IMR-90 (cell line): ENCODE measurements around the gene STPG1. TPM values are rescaled to one million over a fixed set of nuclear protein-coding genes. Genes with fewer than 3 reads are reported as not detected.

Experiments used
- ATAC-seq: fragments of 200-7000 bp; cut with Tn5 transposase; 2 replicates; pipeline ENCODE4 v1.9.1; 2020; ENCODE audit warnings: low read depth, mild to moderate bottlenecking, moderate library complexity
- BruUV-seq: library from RNA; stranded (reverse); fragments of 400-500 nt; replicated peaks from 2 replicates; lab custom pipeline; 2021; lab: Mats Ljungman, UMichigan
- CTCF ChIA-PET: fragments of 300-600 bp; formaldehyde crosslinking; extraction: SDS; loops from one replicate; lab custom pipeline; 2021; ENCODE audit warnings: antibody characterized with exemption; lab: Yijun Ruan, JAX
- POLR2A ChIA-PET: fragments of 300-600 bp; sonication (Branson Sonifier 250); formaldehyde crosslinking; loops from one replicate; lab custom pipeline; 2022; ENCODE audit warnings: antibody characterized with exemption; ENCODE audit not compliant: unreplicated experiment; lab: Charles Lee
- DNase-seq: peaks from one replicate; pipeline ENCODE4 v3.0.0; 2013
- H2AFZ ChIP-seq: replicated peaks from 2 replicates; pipeline ENCODE3; 2013; ENCODE audit warnings: low read length, mild to moderate bottlenecking; ENCODE audit not compliant: poor library complexity
- H2AK5ac ChIP-seq: 2 replicates; pipeline ENCODE4 v1.6.1; 2013; ENCODE audit warnings: low read depth, low read length, inconsistent platforms
- H2AK9ac ChIP-seq: replicated peaks from 2 replicates; pipeline ENCODE3; 2013; ENCODE audit warnings: mild to moderate bottlenecking, low read depth, low read length, moderate library complexity; ENCODE audit not compliant: poor library complexity
- H2BK120ac ChIP-seq: 2 replicates; pipeline ENCODE4 v1.6.1; 2013; ENCODE audit warnings: low read depth, low read length, inconsistent platforms
- H2BK15ac ChIP-seq: 3 replicates; pipeline ENCODE4 v1.6.1; 2013; ENCODE audit warnings: low read depth, low read length, inconsistent platforms
- H2BK20ac ChIP-seq: 2 replicates; pipeline ENCODE4 v1.6.1; 2013; ENCODE audit warnings: low read depth, mild to moderate bottlenecking, inconsistent platforms, low read length, moderate library complexity
- H2BK5ac ChIP-seq: 2 replicates; pipeline ENCODE4 v1.6.1; 2013; ENCODE audit warnings: mild to moderate bottlenecking, low read depth, low read length, inconsistent platforms; ENCODE audit not compliant: poor library complexity, severe bottlenecking
- H3K14ac ChIP-seq: replicated peaks from 2 replicates; pipeline ENCODE4 v1.6.1; 2013; ENCODE audit warnings: low read depth, low read length, inconsistent platforms
- H3K18ac ChIP-seq: 2 replicates; pipeline ENCODE4 v1.6.1; 2013; ENCODE audit warnings: low read depth, low read length, control low read depth
- H3K23ac ChIP-seq: 2 replicates; pipeline ENCODE4 v1.6.1; 2013; ENCODE audit warnings: low read depth, low read length, inconsistent platforms
- H3K27ac ChIP-seq: 2 replicates; pipeline ENCODE4 v1.5.1; 2013; ENCODE audit warnings: mild to moderate bottlenecking, control low read depth, low read length; ENCODE audit not compliant: insufficient read depth
- H3K27me3 ChIP-seq: 2 replicates; pipeline ENCODE4 v1.6.1; 2013; ENCODE audit warnings: low read length; ENCODE audit not compliant: control insufficient read depth, insufficient read depth
- H3K36me3 ChIP-seq: 2 replicates; pipeline ENCODE4 v1.6.1; 2013; ENCODE audit warnings: low read length, mixed read lengths; ENCODE audit not compliant: control insufficient read depth, insufficient read depth
- H3K4ac ChIP-seq: 2 replicates; pipeline ENCODE4 v1.6.1; 2013; ENCODE audit warnings: low read depth, low read length, inconsistent platforms
- H3K4me1 ChIP-seq: 2 replicates; pipeline ENCODE4 v1.6.1; 2013; ENCODE audit warnings: low read length, mixed read lengths; ENCODE audit not compliant: control insufficient read depth, insufficient read depth
- H3K4me2 ChIP-seq: 2 replicates; pipeline ENCODE4 v1.6.1; 2013; ENCODE audit warnings: low read depth, mild to moderate bottlenecking, control low read depth, low read length, moderate library complexity
- H3K4me3 ChIP-seq: 2 replicates; pipeline ENCODE4 v1.5.1; 2013; ENCODE audit warnings: low read depth, mild to moderate bottlenecking, control low read depth, low read length, moderate library complexity; ENCODE audit not compliant: insufficient read depth
- H3K56ac ChIP-seq: 2 replicates; pipeline ENCODE4 v1.6.1; 2013; ENCODE audit warnings: low read length, inconsistent platforms; ENCODE audit not compliant: insufficient read depth; ENCODE audit errors: extremely low read depth
- H3K79me1 ChIP-seq, 2 experiments: 2 replicates each; pipeline ENCODE4 v1.6.1; 2013; ENCODE audit warnings: low read length in 2 of 2, inconsistent platforms in 1 of 2, low read depth in 1 of 2
- H3K9ac ChIP-seq: 2 replicates; pipeline ENCODE4 v1.6.1; 2013; ENCODE audit warnings: low read depth, low read length, control low read depth
- H3K9me1 ChIP-seq: 2 replicates; pipeline ENCODE4 v1.6.1; 2013; ENCODE audit warnings: low read length, inconsistent platforms; ENCODE audit not compliant: insufficient read depth
- H3K9me3 ChIP-seq: 2 replicates; pipeline ENCODE4 v1.6.1; 2013; ENCODE audit warnings: low read length; ENCODE audit not compliant: control insufficient read depth, insufficient read depth
- H4K20me1 ChIP-seq: 2 replicates; pipeline ENCODE4 v1.6.1; 2013; ENCODE audit warnings: low read length, inconsistent platforms; ENCODE audit not compliant: insufficient read depth
- H4K5ac ChIP-seq: 2 replicates; pipeline ENCODE4 v1.6.1; 2013; ENCODE audit warnings: mild to moderate bottlenecking, low read depth, low read length, control low read depth
- H4K8ac ChIP-seq, 2 experiments: 2 replicates each; pipeline ENCODE4 v1.6.1; 2013; ENCODE audit warnings: low read depth in 2 of 2, low read length in 2 of 2, control low read depth in 1 of 2, inconsistent platforms in 1 of 2
- H4K91ac ChIP-seq: 2 replicates; pipeline ENCODE4 v1.6.1; 2013; ENCODE audit warnings: low read depth, low read length, inconsistent platforms; ENCODE audit not compliant: insufficient read depth
- BHLHE40 ChIP-seq: fragments of 150-350 bp; IDR thresholded peaks from 2 replicates; pipeline ENCODE4 v1.6.1; 2016; ENCODE audit warnings: mild to moderate bottlenecking, low read depth, low read length
- CHD1 ChIP-seq: IDR thresholded peaks from 2 replicates; pipeline ENCODE4 v1.6.1; 2012; ENCODE audit warnings: low read depth, low read length, improper control_type of control experiment
- CTCF ChIP-seq: conservative IDR thresholded peaks from 2 replicates; pipeline ENCODE4 v1.5.1; 2012; ENCODE audit warnings: mild to moderate bottlenecking, low read depth, low read length, improper control_type of control experiment
- MAFK ChIP-seq: IDR thresholded peaks from 2 replicates; pipeline ENCODE4 v1.6.1; 2012; ENCODE audit warnings: low read depth, low read length, improper control_type of control experiment
- NFE2L2 ChIP-seq: fragments of 150-350 bp; IDR thresholded peaks from 2 replicates; pipeline ENCODE4 v1.6.1; 2016; ENCODE audit warnings: low read depth, mild to moderate bottlenecking, low read length
- POLR2A ChIP-seq: IDR thresholded peaks from 2 replicates; pipeline ENCODE4 v1.6.1; 2012; ENCODE audit warnings: mild to moderate bottlenecking, low read depth, low read length
- RAD21 ChIP-seq: IDR thresholded peaks from 2 replicates; pipeline ENCODE4 v1.6.1; 2012; ENCODE audit warnings: low read length, improper control_type of control experiment
- RCOR1 ChIP-seq: IDR thresholded peaks from 2 replicates; pipeline ENCODE4 v1.6.1; 2012; ENCODE audit warnings: mild to moderate bottlenecking, low read length, improper control_type of control experiment; ENCODE audit not compliant: insufficient replicate concordance
- USF2 ChIP-seq: fragments of 150-350 bp; IDR thresholded peaks from 2 replicates; pipeline ENCODE4 v1.6.1; 2017; ENCODE audit warnings: mild to moderate bottlenecking, antibody characterized with exemption, low read length, low read depth
- WGBS, 2 experiments: methylation state at CpG; one replicate each; pipeline versions ENCODE4 v1.1.5 to v1.1.7; 2013; ENCODE audit warnings: missing lambda C conversion rate in 2 of 2; ENCODE audit not compliant: insufficient read length in 1 of 2; ENCODE audit errors: extremely low coverage in 2 of 2; 5-methylcytosine and 5-hydroxymethylcytosine counted together
- dilution Hi-C: fragments of 300-500 bp; cut with HindIII; formaldehyde crosslinking; loops from one replicate; pipeline ENCODE4 v1.14.3; 2018; ENCODE audit warnings: low sequenced_read_pairs; ENCODE audit not compliant: unreplicated experiment
- in situ Hi-C: fragments of 300-500 bp; cut with MboI; formaldehyde crosslinking; loops from 3 replicates; pipeline ENCODE4 v1.14.3; 2019; ENCODE audit warnings: low sequenced_read_pairs, inconsistent platforms, mixed read lengths
- intact Hi-C: fragments of 100-400 bp; cut with micrococcal nuclease; formaldehyde crosslinking; loops from 2 replicates; pipeline ENCODE4 v1.10.0; 2022
- polyA plus RNA-seq, 3 experiments: library from polyadenylated mRNA; depleted of rRNA; stranded (reverse); fragments of >200 nt; gene quantifications; 2 replicates each; pipeline ENCODE4 v1.2.3, GENCODE V29; 2012; ENCODE audit warnings: low replicate concordance in 1 of 3
- total RNA-seq: library from RNA; depleted of rRNA; stranded (reverse); fragments of >200 nt; gene quantifications from 2 replicates; pipeline ENCODE4 v1.2.3, GENCODE V29; 2012

Gene STPG1
- total and polyA plus RNA-seq, 2 of the 4 experiments (the other 2 are of a cell fraction): 3.0 to 6.5 TPM

- Histone ChIP-seq H4K20me1 (no peaks in the 10 kb centered on the region), H4K8ac (peak overlapping the region in 1 of 2 experiments; percentile 78; a peak in 1 of 4 replicates), H3K27me3 (peaks cover 74% of the 10 kb centered on the region), H3K27ac (no peak overlapping the region), H3K4ac (peak overlapping the region; percentile 68), H3K23ac (0 out of 2 replicates have a peak overlapping the region, but pooled peaks have one; percentile 40), H2BK20ac (no peak overlapping the region), H2BK5ac (no peak overlapping the region), H2BK15ac (no peak overlapping the region; the same call in 2 of the 3 replicates), H3K9me3 (no peaks in the 10 kb centered on the region), H3K56ac (no peak overlapping the region), H3K36me3 (no peaks in the 10 kb centered on the region), H3K9me1 (no peaks in the 10 kb centered on the region; the same call in 1 of the 2 replicates), H2AFZ (peak overlapping the region; percentile 91), H3K4me3 (peak overlapping the region; percentile 31), H2AK9ac (peak overlapping the region; percentile 63), H4K91ac (peak overlapping the region; percentile 50), H2AK5ac (no peak overlapping the region; the same call in 1 of the 2 replicates), H3K4me1 (peaks cover 10% of the 10 kb centered on the region), H3K9ac (no peak overlapping the region), H3K18ac (no peak overlapping the region; the same call in 1 of the 2 replicates), H3K14ac (peak overlapping the region; percentile 11; the same call in 1 of the 2 replicates), H4K5ac (peak overlapping the region; percentile 33; the same call in 1 of the 2 replicates), H3K79me1 (no peaks in the 10 kb centered on the region), H3K4me2 (peak overlapping the region; percentile 61), H2BK120ac (peak overlapping the region; percentile 67)
- intact Hi-C loops (no loop called here), dilution Hi-C loops (no loop called here), in situ Hi-C loops (no loop called here)
- 20% methylated on average over 50 of the region's 72 CpGs; no CpG with 5 or more reads in 1 of the 2 experiments for WGBS, 2 experiments
- DNase-seq: peak; percentile 76
- no peak for TF ChIP-seq POLR2A
- no peak; the same call in 1 of the 2 replicates for TF ChIP-seq BHLHE40
- no peak for TF ChIP-seq CHD1
- peak; percentile 49 for TF ChIP-seq RCOR1
- TF ChIP-seq USF2: no peak
- TF ChIP-seq CTCF: no peak
- TF ChIP-seq NFE2L2: no peak
- no peak for TF ChIP-seq RAD21
- TF ChIP-seq MAFK: no peak
- POLR2A ChIA-PET: no interaction called here
- BruUV-seq: no TSS peak
- ATAC-seq: peak; percentile 91
- CTCF ChIA-PET: interaction anchor here (0.6 to 1.0 kb wide), 3 partner anchors 69 to 214 kb away, joined by 3 to 4 read pairs (median 3); no protein-coding TSS in a partner anchor
Observed at GRCh38 chr1:24321697-24322469, 91.7 kb downstream of the STPG1 start.
